Loucy (cell line): ENCODE data around the gene NELL2.
"Not testable (repeated sequence)": the region's sequence is repeated elsewhere in the genome, so short reads cannot be mapped to it uniquely, and the experiment has no call there.

Experiments
- EZH2phosphoT487 ChIP-seq: fragments of 200-600 bp; IDR thresholded peaks from 2 replicates; pipeline ENCODE4 v1.6.1; 2018; ENCODE audit warnings: antibody characterized with exemption, mild to moderate bottlenecking, moderate library complexity, borderline replicate concordance
- TF ChIP-seq, protein P1 (sequence below): fragments of 200-600 bp; sonication (generic); conservative IDR thresholded peaks from 2 replicates; pipeline ENCODE4 v1.5.1; 2014; ENCODE audit warnings: mild to moderate bottlenecking, antibody characterized with exemption, low read length

- TF ChIP-seq, protein P1, sequence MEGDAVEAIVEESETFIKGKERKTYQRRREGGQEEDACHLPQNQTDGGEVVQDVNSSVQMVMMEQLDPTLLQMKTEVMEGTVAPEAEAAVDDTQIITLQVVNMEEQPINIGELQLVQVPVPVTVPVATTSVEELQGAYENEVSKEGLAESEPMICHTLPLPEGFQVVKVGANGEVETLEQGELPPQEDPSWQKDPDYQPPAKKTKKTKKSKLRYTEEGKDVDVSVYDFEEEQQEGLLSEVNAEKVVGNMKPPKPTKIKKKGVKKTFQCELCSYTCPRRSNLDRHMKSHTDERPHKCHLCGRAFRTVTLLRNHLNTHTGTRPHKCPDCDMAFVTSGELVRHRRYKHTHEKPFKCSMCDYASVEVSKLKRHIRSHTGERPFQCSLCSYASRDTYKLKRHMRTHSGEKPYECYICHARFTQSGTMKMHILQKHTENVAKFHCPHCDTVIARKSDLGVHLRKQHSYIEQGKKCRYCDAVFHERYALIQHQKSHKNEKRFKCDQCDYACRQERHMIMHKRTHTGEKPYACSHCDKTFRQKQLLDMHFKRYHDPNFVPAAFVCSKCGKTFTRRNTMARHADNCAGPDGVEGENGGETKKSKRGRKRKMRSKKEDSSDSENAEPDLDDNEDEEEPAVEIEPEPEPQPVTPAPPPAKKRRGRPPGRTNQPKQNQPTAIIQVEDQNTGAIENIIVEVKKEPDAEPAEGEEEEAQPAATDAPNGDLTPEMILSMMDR: not testable (repeated sequence)
- not testable (repeated sequence) for TF ChIP-seq EZH2phosphoT487
These were observed 189.2 kb downstream of the NELL2 start for GRCh38 chr12:44686821-44687432.
